GM23338 (cell line): Measurements from ENCODE around the gene SORCS2. TPM values are rescaled to one million over a fixed set of nuclear protein-coding genes. Genes with fewer than 3 reads are reported as not detected.

Experiments used
- ATAC-seq: fragments of 200-7000 bp; cut with Tn5 transposase; 3 replicates; pipeline ENCODE4 v1.9.1; 2020
- DNase-seq: peaks from one replicate; pipeline ENCODE4 v3.0.0-alpha.2; 2015; ENCODE audit warnings: low spot score
- H2AFZ ChIP-seq: fragments of 200-600 bp; sonication (generic); 2 replicates; pipeline ENCODE4 v1.8.0; 2016; ENCODE audit warnings: antibody characterized with exemption, mild to moderate bottlenecking, moderate library complexity
- H3F3A ChIP-seq: fragments of 200-600 bp; sonication (generic); replicated peaks from 2 replicates; pipeline ENCODE4 v1.8.0; 2017; ENCODE audit warnings: antibody characterized with exemption, mixed run types, low read depth
- H3K27ac ChIP-seq: fragments of 200-600 bp; sonication (generic); 2 replicates; pipeline ENCODE4 v1.6.1; 2016; ENCODE audit warnings: low read depth
- H3K27me3 ChIP-seq: fragments of 200-600 bp; sonication (generic); 2 replicates; pipeline ENCODE4 v1.8.0; 2016; ENCODE audit warnings: mild to moderate bottlenecking, mixed run types, moderate library complexity; ENCODE audit not compliant: insufficient read depth
- H3K36me3 ChIP-seq: fragments of 200-600 bp; sonication (generic); 2 replicates; pipeline ENCODE4 v1.8.0; 2016; ENCODE audit warnings: mild to moderate bottlenecking; ENCODE audit not compliant: insufficient read depth
- H3K4me1 ChIP-seq: fragments of 200-600 bp; sonication (generic); 2 replicates; pipeline ENCODE4 v1.8.0; 2016; ENCODE audit warnings: mild to moderate bottlenecking, moderate library complexity; ENCODE audit not compliant: insufficient read depth
- H3K4me2 ChIP-seq: fragments of 200-600 bp; sonication (generic); 2 replicates; pipeline ENCODE4 v1.7.1; 2017; ENCODE audit warnings: mixed run types
- H3K4me3 ChIP-seq: fragments of 200-600 bp; sonication (generic); 2 replicates; pipeline ENCODE4 v1.6.1; 2016; ENCODE audit warnings: mixed run types
- H3K79me2 ChIP-seq: fragments of 200-600 bp; sonication (generic); replicated peaks from 2 replicates; pipeline ENCODE4 v1.8.0; 2017; ENCODE audit warnings: mild to moderate bottlenecking; ENCODE audit not compliant: insufficient read depth
- H3K9me2 ChIP-seq: fragments of 200-600 bp; sonication (generic); 2 replicates; pipeline ENCODE4 v1.8.0; 2017; ENCODE audit not compliant: insufficient read depth
- H4K20me1 ChIP-seq: fragments of 200-600 bp; sonication (generic); replicated peaks from 2 replicates; pipeline ENCODE4 v1.8.0; 2017; ENCODE audit warnings: mild to moderate bottlenecking; ENCODE audit not compliant: insufficient read depth
- H3K27ac Mint-ChIP-seq: 2 replicates; pipeline ENCODE4 v1.8.0; 2020; ENCODE audit warnings: inconsistent platforms, mild to moderate bottlenecking, moderate library complexity, mixed read lengths
- H3K27me3 Mint-ChIP-seq: 3 replicates; pipeline ENCODE4 v1.8.0; 2022; ENCODE audit warnings: low read depth, mild to moderate bottlenecking, moderate library complexity, mixed read lengths, inconsistent platforms; ENCODE audit not compliant: insufficient read depth, poor library complexity
- H3K36me3 Mint-ChIP-seq: 3 replicates; pipeline ENCODE4 v1.8.0; 2021; ENCODE audit warnings: low read depth, mild to moderate bottlenecking, inconsistent platforms, moderate library complexity, mixed read lengths
- H3K4me1 Mint-ChIP-seq: 3 replicates; pipeline ENCODE4 v1.8.0; 2020; ENCODE audit warnings: mild to moderate bottlenecking, inconsistent platforms, mixed read lengths
- H3K4me3 Mint-ChIP-seq: 3 replicates; pipeline ENCODE4 v1.8.0; 2021; ENCODE audit warnings: moderate library complexity, mild to moderate bottlenecking, inconsistent platforms, mixed read lengths
- H3K9me3 Mint-ChIP-seq: 3 replicates; pipeline ENCODE4 v1.8.0; 2020; ENCODE audit warnings: moderate library complexity, mild to moderate bottlenecking, inconsistent platforms, mixed read lengths
- CREB1 ChIP-seq: fragments of 250-450 bp; sonication (Bioruptor Pico); IDR thresholded peaks from 2 replicates; pipeline ENCODE4 v1.5.0; 2020; ENCODE audit warnings: low read depth, mild to moderate bottlenecking, moderate library complexity
- EZH2 ChIP-seq: fragments of 200-600 bp; sonication (generic); IDR thresholded peaks from one replicate; pipeline ENCODE4 v1.8.0; 2017; ENCODE audit warnings: antibody characterized with exemption, mild to moderate bottlenecking, low read depth; ENCODE audit not compliant: unreplicated experiment
- EZH2phosphoT487 ChIP-seq: fragments of 200-600 bp; sonication (generic); IDR thresholded peaks from one replicate; pipeline ENCODE4 v1.8.1; 2018; ENCODE audit warnings: antibody characterized with exemption; ENCODE audit not compliant: unreplicated experiment
- JUNB ChIP-seq: IDR thresholded peaks from one replicate; pipeline ENCODE4 v1.6.1; 2016; ENCODE audit warnings: antibody characterized with exemption; ENCODE audit not compliant: unreplicated experiment
- POLR2AphosphoS5 ChIP-seq: IDR thresholded peaks from 2 replicates; pipeline ENCODE4 v1.6.1; 2016; ENCODE audit warnings: antibody characterized with exemption, low read depth
- STAT1 ChIP-seq: IDR thresholded peaks from one replicate; pipeline ENCODE4 v1.6.1; 2016; ENCODE audit warnings: antibody characterized with exemption; ENCODE audit not compliant: unreplicated experiment
- ZNF331 ChIP-seq: fragments of 250-450 bp; sonication (Bioruptor Pico); IDR thresholded peaks from 2 replicates; pipeline ENCODE4 v1.5.0; 2020; ENCODE audit warnings: low read depth, mild to moderate bottlenecking, moderate library complexity
- polyA plus RNA-seq: library from polyadenylated mRNA; unstranded; fragments of >200 nt; fragmentation: Nextera tagmentation; extraction: Ambion mirVana; gene quantifications from 2 replicates; pipeline ENCODE4 v1.2.1, GENCODE V29; 2016
- total RNA-seq: library from RNA; depleted of rRNA; stranded (reverse); fragments of >200 nt; shearing (Covaris generic); gene quantifications from 2 replicates; pipeline ENCODE4 v1.2.3, GENCODE V29; 2014
- TF ChIP-seq, protein P1 (sequence below): IDR thresholded peaks from 2 replicates; pipeline ENCODE4 v1.6.1; 2016; ENCODE audit warnings: antibody characterized with exemption
- TF ChIP-seq, protein P2 (sequence below), 2 experiments: fragments of 200-600 bp in 1 of 2; sonication (generic) in 1 of 2; conservative IDR thresholded peaks; 2 replicates each; pipeline versions ENCODE4 v1.5.1 to v1.6.1; 2016 to 2017; ENCODE audit warnings: antibody characterized with exemption in 2 of 2, low read depth in 2 of 2, mild to moderate bottlenecking in 2 of 2, moderate library complexity in 1 of 2
- TF ChIP-seq, protein P3 (sequence below): IDR thresholded peaks from one replicate; pipeline ENCODE4 v1.6.1; 2018; ENCODE audit warnings: antibody characterized with exemption; ENCODE audit not compliant: unreplicated experiment

The SORCS2 gene
- total and polyA plus RNA-seq, 2 experiments from 2014 or later = 0.47 to 2.4 TPM

DNA sequence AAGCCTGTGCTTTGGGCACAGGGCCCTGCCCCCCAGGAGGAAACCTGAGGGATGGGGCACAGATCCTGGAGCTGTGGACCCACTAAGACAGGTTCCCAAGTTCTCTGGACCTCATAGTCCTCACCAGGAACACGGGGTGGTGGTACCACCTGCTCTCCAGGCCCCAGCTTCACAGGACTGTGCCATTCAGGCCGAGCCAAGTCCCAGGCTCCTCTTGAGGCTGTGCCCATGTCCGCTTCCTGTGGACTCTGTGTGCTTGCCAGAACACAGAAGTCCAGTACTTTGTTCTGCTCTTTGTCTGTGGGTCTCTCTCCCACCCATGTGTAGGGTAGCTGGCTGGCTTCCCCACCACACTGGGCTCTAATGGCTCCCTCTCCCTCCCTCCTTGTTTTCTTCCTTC lies 346.8 kb downstream of the SORCS2 start:
- 0 out of 2 replicates have a peak, but pooled peaks cover 2% of the 10 kb centered on the region for H3K9me2 ChIP-seq
- no peaks in the 10 kb centered on the region for H3F3A ChIP-seq
- no peak overlapping the region for H3K4me3 Mint-ChIP-seq
- H3K36me3 Mint-ChIP-seq = no peaks in the 10 kb centered on the region; the same call in 2 of the 3 replicates
- no peaks in the 10 kb centered on the region for H3K4me1 ChIP-seq
- no peaks in the 10 kb centered on the region for H4K20me1 ChIP-seq
- TF ChIP-seq POLR2AphosphoS5 (no peak), EZH2 (no peak), CREB1 (no peak), STAT1 (no peak), ZNF331 (CRISPR knock-in tag) (no peak), JUNB (no peak)
- TF ChIP-seq, protein P1, sequence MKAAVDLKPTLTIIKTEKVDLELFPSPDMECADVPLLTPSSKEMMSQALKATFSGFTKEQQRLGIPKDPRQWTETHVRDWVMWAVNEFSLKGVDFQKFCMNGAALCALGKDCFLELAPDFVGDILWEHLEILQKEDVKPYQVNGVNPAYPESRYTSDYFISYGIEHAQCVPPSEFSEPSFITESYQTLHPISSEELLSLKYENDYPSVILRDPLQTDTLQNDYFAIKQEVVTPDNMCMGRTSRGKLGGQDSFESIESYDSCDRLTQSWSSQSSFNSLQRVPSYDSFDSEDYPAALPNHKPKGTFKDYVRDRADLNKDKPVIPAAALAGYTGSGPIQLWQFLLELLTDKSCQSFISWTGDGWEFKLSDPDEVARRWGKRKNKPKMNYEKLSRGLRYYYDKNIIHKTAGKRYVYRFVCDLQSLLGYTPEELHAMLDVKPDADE = no peak
- TF ChIP-seq, protein P2, sequence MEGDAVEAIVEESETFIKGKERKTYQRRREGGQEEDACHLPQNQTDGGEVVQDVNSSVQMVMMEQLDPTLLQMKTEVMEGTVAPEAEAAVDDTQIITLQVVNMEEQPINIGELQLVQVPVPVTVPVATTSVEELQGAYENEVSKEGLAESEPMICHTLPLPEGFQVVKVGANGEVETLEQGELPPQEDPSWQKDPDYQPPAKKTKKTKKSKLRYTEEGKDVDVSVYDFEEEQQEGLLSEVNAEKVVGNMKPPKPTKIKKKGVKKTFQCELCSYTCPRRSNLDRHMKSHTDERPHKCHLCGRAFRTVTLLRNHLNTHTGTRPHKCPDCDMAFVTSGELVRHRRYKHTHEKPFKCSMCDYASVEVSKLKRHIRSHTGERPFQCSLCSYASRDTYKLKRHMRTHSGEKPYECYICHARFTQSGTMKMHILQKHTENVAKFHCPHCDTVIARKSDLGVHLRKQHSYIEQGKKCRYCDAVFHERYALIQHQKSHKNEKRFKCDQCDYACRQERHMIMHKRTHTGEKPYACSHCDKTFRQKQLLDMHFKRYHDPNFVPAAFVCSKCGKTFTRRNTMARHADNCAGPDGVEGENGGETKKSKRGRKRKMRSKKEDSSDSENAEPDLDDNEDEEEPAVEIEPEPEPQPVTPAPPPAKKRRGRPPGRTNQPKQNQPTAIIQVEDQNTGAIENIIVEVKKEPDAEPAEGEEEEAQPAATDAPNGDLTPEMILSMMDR (conservative IDR thresholded peaks at IDR 0.05; ENCODE audit: low read depth in 2 of 2) = no peak
- H3K27ac ChIP-seq = no peak overlapping the region
- DNase-seq = no peak
- H3K36me3 ChIP-seq = no peaks in the 10 kb centered on the region
- H3K9me3 Mint-ChIP-seq = peaks cover 14% of the 10 kb centered on the region
- no peaks in the 10 kb centered on the region for H3K27me3 ChIP-seq
- no peak overlapping the region for H3K4me2 ChIP-seq
- H2AFZ ChIP-seq = no peak overlapping the region
- H3K4me1 Mint-ChIP-seq = no peaks in the 10 kb centered on the region
- peaks cover 6% of the 10 kb centered on the region for H3K27me3 Mint-ChIP-seq
- H3K79me2 ChIP-seq = no peaks in the 10 kb centered on the region
- no peak overlapping the region for H3K27ac Mint-ChIP-seq
- H3K4me3 ChIP-seq = no peak overlapping the region
- ATAC-seq = no peak

DNA sequence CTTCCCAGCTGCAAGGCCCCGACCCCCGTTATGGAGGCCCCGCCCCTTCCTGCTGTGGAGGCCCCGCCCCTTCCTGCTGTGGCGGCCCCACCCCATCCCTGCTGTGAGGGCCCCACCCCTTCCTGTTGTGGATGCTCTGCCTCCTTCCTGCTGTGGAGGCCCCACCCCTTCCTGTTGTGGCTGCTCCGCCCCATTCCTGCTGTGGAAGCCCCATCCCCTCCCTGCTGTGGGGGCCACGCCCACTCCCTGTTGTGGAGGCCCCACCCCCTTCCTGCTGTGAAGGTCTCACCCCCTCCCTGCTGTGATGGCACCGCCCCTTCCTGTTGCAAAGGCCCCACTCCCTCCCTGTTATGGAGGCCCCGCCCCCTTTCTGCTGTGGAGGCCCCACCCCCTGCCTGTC lies 347.3 kb downstream of the SORCS2 start:
- no peak overlapping the region for H3K27ac ChIP-seq
- no peaks in the 10 kb centered on the region for H3K36me3 ChIP-seq
- H3K4me1 ChIP-seq = no peaks in the 10 kb centered on the region
- ATAC-seq = peak; percentile 35; the same call in 2 of the 3 replicates
- no peaks in the 10 kb centered on the region for H3K79me2 ChIP-seq
- no peaks in the 10 kb centered on the region for H3K27me3 ChIP-seq
- Mint-ChIP-seq H3K4me3 (no peak overlapping the region), H3K4me1 (no peaks in the 10 kb centered on the region), H3K36me3 (no peaks in the 10 kb centered on the region; the same call in 2 of the 3 replicates), H3K27me3 (peaks cover 4% of the 10 kb centered on the region), H3K9me3 (peaks cover 14% of the 10 kb centered on the region), H3K27ac (no peak overlapping the region)
- peak; percentile 62 for DNase-seq
- H3F3A ChIP-seq = no peaks in the 10 kb centered on the region
- H3K4me3 ChIP-seq = no peak overlapping the region
- H4K20me1 ChIP-seq = no peaks in the 10 kb centered on the region
- H3K9me2 ChIP-seq = 0 out of 2 replicates have a peak, but pooled peaks cover 4% of the 10 kb centered on the region
- no peak overlapping the region for H2AFZ ChIP-seq
- no peak overlapping the region for H3K4me2 ChIP-seq
- TF ChIP-seq EZH2phosphoT487 (no peak), POLR2AphosphoS5 (no peak)
- TF ChIP-seq, protein P3, sequence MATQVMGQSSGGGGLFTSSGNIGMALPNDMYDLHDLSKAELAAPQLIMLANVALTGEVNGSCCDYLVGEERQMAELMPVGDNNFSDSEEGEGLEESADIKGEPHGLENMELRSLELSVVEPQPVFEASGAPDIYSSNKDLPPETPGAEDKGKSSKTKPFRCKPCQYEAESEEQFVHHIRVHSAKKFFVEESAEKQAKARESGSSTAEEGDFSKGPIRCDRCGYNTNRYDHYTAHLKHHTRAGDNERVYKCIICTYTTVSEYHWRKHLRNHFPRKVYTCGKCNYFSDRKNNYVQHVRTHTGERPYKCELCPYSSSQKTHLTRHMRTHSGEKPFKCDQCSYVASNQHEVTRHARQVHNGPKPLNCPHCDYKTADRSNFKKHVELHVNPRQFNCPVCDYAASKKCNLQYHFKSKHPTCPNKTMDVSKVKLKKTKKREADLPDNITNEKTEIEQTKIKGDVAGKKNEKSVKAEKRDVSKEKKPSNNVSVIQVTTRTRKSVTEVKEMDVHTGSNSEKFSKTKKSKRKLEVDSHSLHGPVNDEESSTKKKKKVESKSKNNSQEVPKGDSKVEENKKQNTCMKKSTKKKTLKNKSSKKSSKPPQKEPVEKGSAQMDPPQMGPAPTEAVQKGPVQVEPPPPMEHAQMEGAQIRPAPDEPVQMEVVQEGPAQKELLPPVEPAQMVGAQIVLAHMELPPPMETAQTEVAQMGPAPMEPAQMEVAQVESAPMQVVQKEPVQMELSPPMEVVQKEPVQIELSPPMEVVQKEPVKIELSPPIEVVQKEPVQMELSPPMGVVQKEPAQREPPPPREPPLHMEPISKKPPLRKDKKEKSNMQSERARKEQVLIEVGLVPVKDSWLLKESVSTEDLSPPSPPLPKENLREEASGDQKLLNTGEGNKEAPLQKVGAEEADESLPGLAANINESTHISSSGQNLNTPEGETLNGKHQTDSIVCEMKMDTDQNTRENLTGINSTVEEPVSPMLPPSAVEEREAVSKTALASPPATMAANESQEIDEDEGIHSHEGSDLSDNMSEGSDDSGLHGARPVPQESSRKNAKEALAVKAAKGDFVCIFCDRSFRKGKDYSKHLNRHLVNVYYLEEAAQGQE = no peak
